GDM1 (cell line): ENCODE data around the gene SYNJ1.
"Not testable (repeated sequence)": the region's sequence is repeated elsewhere in the genome, so short reads cannot be mapped to it uniquely, and the experiment has no call there.

Experiments
- DNase-seq: peaks from one replicate; lab custom pipeline; 2025; lab: John Stamatoyannopoulos, UW

SYNJ1 gene

DNA sequence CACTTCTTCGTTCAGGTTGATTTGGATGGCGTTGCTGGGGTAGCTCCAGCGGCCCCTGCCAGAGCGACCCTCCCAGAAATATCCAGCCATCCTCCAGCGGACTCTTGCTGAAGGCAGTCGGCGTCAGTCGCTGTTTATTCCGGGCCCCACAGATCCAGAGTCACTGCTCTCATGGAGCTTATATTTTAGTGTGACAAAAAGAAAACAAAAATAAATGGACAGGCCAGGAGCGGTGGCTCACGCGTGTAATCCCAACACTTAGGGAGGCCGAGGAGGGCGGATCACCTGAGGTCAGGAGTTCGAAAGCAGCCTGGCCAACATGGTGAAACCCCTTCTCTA is 114.8 kb downstream of the SYNJ1 start:
- no peak for DNase-seq

DNA sequence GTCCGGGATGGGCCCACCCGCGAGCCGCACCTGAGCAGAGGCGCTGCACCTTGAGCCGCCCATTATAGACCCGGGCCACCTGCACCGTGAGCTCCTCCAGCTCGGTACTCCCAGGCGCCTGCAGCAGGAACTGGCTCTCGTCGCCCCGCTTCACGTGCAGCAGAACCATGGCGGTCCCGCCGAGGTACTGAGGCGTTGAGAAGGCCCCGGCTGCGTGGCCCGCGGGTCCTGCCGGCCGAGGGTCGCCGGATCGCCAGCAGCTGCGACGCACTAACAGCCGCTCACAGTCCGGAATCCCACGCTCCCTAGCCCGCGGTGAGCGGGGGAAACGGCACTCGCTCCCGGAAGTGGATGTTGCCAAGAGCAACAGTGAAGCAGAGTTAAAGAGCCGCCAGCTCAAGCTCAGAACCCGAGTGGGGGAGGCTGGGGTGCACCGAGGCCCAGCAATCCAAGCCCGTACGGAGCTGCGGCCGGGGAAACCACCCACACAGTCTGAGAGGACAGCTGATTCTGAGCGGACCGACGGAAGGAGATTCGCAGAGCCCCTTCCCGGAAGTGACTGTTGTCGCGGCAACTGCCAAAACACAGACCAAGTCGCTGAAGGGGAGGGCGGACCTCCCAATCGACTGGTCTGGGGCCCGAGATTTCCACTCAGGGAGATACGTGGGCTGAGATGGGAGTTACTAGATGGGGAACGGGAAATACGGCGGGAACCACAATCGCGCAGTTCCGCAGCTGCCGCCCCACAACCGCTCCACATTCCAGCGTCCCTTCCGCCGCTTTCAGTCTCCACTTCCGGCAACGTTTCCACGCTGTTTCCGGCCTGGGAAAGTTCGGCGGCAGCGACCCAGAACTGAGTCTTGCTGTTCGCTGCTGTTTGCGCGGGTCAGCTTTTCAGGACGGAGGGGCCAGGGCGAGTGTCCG is 115.5 kb downstream of the SYNJ1 start, which contains the start of gene CFAP298:
Gene CFAP298 (minus strand): TSS at position 303 of the 924 bp plus-strand sequence. CDS start 134 bp downstream, at position 169.
- DNase-seq: peak; percentile 73

DNA sequence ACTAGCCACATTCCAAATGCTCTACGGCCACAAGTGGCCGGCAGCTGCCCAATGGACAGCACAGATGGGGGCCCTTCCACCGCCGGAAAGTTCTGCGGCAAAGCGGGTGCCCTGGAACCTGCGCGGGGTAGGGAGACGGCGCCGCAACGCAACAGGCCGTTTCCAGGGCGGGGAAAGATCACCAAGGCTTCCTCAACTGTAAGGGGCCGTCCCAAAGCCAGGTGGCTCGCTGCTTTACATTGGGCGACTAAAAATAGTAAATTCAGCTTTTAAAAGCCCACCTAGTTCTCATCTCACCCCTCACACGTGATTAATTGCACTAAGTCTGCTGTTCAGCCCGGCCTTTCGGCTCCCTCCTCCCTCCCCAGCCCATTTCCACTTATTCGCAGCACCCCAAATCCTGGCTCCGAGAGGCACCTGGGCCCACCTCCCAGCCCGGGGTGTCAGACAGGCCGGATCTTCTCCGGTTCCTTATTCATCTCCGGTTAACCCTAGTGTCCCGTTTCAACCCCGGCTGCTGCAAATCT is 116.3 kb downstream of the SYNJ1 start:
- DNase-seq: no peak

DNA sequence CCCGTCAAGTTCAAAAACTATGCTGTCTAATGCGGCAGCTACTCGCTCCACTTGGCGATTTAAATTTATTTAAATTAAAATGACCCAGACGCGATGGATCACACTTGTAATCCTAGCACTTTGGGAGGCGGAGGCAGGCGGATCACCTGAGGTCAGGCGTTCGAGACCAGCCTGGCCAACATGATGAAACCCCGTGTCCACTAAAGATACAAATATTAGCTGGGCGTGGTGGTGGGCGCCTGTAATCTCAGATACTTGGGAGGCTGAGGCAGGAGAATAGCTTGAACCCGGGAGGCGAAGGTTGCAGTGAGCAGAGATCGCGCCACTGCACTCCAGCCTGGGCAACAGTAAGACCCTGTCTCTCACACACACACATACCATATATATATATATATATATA is 116.9 kb downstream of the SYNJ1 start:
- not testable (repeated sequence) for DNase-seq

DNA sequence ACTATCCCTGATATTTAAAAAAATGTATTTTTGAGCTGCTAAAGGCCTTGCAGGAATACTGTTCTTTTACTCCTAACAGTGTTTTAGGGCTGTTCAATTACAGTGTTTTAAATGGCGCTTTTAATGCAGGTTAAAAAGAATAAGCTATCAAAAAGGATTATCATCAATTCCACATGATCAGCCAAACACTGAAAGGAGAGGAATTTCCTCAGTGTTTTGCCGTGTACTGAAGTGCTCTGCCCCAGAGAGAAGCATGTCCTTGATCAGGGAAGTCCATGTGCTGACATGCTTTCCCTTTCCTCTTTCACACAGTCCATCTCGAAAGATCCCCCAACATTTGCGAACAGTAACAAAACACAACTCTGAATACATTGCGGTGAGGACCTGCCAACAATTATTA is 119.0 kb downstream of the SYNJ1 start:
- no peak for DNase-seq

DNA sequence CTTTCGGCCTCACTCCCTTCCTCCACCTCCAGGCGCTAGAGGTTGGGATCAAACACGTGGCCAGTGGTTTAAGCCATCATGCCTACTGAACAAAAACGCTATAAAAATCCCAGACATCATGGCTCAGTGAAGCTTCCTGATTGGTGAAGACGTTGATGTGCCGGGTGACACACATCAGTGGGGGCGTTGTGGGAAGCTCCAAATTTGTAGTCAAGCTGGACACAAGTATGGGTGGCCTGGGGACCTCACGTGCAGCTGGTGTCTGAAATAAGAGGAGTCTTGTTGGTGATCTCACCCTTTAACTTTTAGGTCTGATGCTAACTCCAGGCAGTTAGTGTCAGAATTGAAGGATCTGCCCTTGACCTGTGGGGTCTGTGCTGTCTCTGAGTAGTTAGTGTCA is 122.3 kb downstream of the SYNJ1 start:
- no peak for DNase-seq

DNA sequence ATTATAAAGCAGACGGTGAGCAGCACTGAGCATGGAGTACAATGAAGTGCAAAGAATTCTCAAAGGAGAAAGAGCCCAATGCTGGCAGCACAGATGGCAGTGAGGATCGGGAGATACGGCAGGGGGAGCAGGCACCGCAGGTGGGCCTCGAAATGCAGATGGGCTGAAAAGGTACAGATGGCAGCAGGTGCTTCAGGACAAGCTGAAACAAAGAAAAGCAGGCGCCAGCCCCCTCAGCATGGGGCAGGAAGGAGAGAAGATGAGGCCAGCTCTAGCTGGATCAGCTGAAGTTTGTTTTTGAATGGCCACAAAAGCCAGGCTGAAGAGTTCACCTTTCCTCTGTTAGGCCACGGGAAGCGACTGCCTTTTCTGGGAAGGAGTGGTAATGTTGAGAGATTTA is 123.3 kb downstream of the SYNJ1 start:
- DNase-seq: no peak

DNA sequence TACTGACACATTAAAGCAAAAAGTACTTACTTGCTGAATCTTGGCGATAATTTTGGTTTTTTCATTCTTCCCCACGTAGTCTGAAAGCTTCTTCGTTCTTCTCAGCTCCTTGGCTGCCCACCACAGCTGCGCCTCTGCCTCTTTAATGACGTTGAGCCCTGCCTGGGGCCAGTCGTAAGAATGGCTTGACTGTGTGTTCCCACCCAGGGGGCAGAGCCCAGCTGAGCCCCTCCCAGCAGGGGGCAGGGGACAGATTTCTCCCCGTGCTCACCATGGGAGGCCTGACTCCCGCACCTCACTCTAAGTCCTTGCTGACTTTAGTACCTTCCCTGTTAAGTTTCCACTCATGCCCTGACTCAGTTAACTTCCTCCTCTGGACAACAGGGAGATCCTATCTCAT is 124.7 kb downstream of the SYNJ1 start:
- DNase-seq: no peak

DNA sequence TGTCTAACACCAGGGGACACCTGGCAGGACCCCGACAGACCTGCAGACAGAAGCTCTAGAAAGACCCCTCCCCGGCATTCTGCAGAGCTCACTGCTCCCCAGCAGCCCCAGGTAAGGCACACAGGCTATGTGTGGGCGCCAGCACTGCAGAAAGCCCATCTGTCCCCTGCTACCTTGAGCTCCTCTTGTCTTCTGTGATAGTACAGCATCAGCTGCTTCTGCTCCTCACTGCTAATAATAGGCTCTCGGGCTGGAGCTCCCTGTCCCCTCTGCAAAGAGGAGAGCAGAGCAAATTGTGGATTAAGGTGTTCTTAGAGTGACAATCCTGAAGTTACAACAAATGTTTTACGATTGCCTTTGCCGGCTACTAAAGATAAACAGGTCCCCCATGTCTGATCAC is 125.7 kb downstream of the SYNJ1 start:
- DNase-seq: no peak

DNA sequence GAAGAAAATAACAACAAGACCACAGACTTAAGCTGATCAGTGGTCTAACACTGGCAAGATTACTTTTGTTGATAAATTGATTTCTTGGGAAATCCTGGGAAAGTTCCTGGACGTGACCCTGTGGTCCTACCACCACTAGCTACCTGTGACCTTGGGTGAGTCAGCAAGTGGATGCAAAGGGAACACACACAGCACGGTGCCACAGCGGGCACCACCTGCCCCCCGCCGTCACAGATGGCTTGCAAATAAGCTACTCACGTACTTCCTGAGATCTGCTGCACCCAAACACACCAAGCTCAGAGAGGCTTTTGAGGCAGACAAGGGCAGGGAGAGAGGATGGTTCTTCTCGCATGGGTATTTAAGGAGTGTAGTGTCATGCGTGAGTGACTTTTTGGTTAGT is 128.3 kb downstream of the SYNJ1 start:
- DNase-seq: no peak

DNA sequence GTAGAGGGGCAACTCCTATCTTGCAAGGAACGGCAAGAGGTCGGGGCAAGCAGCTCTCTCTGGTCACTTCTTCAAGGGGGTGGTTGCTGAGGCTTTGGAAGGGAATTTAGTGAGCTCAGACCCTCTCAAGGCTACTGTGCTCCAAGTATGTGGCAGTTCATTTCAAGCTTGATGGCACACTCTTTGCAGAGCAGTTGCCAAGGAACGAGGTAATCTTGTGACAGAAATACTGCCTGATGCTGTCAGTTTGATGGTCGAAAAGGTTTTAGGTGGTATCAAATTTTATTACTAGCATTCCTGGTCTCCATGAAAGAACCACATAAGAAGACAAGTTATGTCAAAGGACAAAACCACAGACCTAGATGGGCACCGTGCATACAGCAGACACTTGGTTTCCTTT is 128.7 kb downstream of the SYNJ1 start:
- DNase-seq: no peak

DNA sequence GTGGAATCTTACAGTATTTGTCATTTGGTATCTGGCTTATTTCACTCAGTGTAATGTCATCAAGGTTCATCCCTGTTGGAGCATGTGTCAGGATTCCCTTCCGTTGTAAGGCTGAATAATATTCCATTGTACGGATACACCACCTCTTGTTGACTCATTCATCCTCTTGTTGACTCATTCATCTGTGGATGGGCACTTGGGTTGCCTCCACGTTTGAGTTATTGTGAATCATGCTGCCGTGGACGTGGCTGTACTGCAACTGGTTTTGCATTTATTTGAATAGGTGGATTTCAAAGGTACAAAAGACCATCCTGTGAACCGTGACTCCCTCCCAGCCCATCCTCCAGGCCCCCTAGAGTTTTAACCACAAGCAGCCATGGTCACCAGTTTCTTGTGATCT is 130.6 kb downstream of the SYNJ1 start:
- DNase-seq: no peak

DNA sequence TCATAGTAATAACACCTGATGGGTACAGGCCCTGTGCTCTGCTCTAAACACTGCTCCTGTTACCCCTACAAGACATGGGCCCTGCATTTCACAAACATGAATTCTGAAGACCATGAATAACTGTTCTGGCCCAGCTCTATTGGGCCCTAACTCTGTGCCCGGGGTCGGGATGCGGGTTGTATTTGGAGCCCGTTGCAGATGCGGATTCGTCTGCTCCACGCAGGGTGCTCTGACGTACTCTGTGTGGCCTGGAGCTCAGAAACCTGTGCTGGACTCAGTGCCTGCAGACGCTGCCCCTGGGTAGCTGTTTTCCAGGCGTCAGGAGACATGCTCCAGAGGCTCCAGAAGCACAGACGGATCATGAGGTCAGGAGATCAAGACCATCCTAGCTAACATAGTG is 132.4 kb downstream of the SYNJ1 start:
- no peak for DNase-seq

DNA sequence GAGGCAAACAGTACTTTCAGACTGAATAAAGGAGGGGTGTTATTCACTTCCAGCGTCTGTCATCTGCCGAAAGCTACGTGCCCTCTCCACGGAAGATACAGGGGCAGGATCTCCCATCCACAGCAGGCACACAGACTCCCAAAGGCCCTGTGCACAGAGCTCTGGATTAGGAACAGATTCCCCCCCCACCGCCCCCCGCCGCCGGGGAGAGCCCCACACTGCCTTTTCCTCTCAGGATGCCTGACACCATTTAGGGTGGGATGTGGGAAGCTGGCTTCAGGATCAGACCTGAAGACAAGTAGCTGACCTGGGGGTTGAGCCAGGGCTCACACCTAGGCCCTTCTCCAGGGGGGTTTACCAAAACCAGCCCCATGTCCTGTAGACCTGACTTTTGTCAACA is 134.1 kb downstream of the SYNJ1 start:
- DNase-seq: no peak

DNA sequence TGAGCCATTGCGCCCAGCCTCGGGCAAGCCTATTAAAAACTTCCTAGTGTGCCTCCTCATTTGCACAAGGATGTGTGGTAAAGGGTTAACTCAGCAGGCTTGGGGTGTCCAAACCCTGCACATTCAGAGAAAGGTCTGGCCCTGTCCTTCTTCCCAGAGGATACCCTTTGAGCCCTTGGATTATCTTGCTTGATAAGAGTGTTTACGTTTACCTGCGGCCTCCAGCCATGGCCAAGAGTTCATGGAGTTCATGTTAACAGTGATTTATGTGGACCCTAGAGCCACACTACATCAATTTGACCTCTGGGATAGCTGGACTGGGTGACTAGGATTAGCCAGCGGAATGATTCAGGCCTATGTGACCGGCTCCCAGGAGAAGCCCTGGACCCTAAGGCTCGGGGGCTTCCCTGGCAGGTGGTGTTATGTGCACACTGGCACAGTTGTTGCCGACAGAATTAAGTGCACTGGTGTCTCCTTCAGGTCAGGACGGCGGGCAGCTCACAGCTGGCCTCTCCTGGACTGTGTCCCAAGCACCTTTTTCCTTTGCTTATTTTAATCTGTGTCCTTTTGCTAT is 134.8 kb downstream of the SYNJ1 start:
- no peak for DNase-seq

DNA sequence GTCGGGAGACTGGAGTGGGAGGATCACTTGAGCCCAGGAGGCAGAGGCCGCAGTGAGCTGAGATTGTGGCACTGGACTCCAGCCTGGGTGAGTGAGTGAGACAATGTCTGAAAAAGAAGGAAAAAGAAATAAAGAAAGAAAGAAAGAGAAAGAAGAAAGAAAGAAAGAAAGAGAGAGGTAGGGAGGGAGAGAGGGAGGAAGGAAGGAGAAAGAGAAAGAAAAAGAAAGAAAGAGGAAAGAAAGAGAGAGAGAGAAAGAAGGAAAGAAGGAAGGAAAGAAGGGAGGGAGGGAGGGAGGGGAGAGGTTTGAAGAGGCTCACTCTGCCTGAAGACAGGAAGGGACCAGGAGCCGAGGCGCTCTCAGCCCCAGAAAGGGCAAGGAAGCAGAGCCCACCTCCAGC is 137.7 kb downstream of the SYNJ1 start:
- no peak for DNase-seq

DNA sequence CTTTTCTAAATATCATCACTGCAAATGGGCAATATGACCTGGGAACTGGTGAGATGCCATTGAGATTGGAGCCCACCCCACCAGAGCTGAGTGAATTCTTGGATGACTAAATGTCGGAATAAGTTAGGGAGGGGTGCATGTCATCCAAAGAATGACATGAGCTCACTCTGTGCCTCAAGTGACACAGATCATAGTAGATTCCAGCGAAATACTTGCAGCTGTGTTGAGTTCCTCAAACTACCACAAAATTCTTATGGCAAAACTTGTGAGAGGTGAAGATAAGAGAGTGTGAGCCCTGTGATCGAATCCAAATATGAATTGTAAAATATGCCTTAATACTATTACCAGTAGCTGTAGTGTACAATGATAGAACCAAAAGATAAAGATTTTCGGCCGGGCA is 140.2 kb downstream of the SYNJ1 start:
- no peak for DNase-seq

DNA sequence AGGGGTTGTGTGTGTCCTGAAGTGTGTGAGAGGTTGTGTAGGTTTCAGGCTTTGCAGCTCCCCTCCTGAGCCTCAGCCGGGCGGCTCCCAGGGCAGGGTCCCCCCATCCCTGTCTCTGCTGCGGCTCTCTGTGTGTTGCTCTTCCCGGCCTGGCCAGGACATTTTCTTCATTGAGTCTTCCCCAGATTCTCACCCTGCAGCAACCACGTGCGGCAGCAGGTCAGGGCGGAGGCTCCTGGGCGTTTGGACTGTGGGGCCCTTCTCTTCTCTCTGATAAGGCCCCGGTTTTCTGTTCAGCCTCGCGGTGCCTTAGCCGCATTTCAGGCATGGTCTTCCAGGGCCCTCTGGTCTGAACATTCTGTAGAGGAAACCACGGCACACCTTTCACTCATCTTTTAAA is 140.7 kb downstream of the SYNJ1 start:
- DNase-seq: no peak

DNA sequence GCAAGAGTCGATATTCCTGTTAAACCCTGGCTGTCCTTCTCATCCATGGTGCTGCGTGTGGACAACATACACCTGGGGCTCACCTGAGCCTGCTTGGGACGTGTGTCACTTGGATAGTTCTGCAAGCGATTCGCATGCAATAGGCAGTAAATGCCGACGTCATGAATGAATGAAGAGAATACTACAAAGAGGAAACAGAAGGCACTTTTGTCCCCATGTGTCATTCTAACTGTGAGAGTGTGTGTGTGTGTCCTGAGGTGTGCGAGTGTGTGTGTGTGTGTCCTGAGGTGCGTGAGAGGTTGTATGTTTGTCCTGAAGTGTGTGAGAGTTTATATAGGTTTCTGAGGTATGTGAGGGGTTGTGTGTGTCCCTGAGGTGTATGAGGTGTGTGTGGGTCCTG is 141.8 kb downstream of the SYNJ1 start:
- no peak for DNase-seq

DNA sequence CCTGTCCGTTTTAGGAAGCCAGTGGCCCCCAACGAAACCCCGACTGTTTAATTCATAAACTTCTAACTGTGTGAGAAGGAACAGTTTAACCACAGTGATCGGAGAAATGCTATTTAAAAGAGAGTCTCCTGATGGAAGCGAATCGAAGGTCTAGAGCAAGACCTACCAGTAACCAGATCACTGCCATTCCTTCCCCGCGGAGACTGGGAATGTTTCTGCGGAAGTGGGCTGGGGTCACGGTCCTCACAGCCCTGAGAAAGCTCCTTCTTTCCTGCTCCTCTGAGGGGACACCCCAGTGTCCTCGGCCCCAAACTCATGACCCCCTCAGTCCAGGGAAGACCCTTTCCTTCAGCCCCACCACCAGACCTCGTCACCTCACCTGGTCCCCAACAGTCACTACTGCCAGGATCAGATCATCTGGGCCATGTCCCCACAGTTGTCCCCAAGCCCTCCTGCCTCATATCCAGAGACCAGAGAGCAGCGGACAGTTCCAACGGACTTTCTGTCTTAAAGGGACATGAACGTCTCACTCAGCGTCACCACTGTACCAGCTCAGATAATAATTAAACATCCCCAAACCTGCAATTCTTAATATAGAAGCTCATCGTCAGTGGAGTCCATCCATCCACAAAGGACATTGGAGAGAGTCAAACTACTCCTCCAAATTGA is 142.6 kb downstream of the SYNJ1 start, which contains the start of gene TCP10L:
Gene TCP10L (minus strand): TSS at position 482 of the 669 bp plus-strand sequence. CDS start 1,219 bp downstream, outside the sequence.
- DNase-seq: no peak

DNA sequence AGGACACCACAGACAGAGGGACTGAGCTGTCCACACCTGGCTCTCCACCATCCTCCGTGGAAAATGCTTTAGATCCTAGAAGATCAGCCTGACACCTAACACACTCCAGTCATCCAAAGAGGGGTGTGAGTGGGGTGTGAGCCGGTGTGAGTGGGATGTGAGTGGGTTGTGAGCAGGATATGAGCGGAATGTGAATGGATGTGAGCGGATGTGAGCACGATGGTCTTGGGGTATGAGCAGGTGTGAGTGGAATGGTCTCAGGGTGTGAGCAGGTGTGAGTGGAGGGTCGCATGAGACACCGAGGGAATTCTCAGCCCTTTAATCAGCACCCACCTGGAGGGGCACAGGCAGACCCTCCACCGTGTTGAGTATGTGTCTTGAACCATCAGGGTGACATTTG is 143.3 kb downstream of the SYNJ1 start:
- DNase-seq: no peak

DNA sequence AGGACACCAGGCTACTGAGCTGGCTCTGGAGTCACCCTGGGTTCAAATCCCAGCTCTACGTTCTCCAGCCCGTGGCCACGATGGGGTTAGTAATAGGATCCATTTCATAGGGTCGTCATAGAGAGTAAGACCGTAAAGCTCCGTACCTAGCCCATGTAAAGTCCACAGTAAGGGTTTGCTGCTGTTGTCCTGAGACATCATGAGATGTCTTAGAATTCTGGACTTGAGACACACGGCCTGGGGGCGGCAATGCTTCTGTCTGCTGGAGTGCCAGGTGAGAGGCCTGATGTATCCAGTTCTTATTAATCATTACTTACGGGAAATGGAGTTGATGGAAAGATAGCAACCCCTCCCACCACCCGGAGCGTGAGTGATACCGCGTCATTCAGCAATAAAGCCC is 146.1 kb downstream of the SYNJ1 start:
- DNase-seq: no peak

DNA sequence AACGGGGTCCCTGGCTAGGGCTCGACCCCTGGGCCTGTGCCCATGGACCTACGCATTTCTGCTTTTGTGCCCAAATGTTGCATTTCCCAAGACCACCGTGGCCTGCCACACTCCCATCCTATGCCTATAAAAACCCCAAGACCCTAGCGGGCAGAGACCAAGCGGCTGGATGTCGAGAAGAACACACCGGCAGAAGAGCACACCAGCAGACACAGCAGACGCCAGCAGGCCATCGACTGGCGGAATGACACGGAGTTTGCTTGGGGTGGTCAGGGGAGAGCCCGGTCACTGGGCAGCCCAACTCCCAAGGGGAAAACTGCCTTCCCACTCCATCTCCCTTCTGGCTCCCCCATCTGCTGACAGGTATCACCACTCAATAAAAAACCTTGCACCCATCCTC is 146.9 kb downstream of the SYNJ1 start:
- no peak for DNase-seq
